GM21723 (cell line): ENCODE results near the gene LPP.
A peak's percentile ranks its signal among the peaks of the same experiment; 100 is the strongest.

Experiments used
- ATAC-seq: cut with Tn5 transposase; IDR thresholded peaks from one replicate; pipeline ENCODE4 v1.9.1; 2021; ENCODE audit warnings: mild to moderate bottlenecking, moderate library complexity; ENCODE audit not compliant: unreplicated experiment

Gene LPP

DNA sequence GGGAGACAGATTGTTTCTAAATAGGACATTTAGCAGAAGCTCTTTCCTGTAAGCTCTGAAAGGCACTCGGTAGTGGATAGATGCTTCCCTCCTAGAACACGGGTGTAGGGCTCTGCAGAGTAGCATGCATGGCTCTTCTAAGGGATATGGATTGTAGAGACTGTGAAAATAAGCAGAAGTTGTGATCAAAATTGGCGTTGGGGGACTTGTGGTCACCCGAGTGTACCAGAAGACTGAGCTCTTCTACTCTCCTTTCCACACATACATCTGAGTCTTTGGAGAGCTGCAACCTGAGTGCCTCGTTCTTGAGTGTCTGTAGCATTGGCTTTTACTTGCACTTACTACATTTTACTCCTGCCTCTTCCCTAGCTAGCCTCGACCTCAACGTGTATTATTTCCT lies 197.7 kb downstream of the LPP start:
- ATAC-seq = no peak

DNA sequence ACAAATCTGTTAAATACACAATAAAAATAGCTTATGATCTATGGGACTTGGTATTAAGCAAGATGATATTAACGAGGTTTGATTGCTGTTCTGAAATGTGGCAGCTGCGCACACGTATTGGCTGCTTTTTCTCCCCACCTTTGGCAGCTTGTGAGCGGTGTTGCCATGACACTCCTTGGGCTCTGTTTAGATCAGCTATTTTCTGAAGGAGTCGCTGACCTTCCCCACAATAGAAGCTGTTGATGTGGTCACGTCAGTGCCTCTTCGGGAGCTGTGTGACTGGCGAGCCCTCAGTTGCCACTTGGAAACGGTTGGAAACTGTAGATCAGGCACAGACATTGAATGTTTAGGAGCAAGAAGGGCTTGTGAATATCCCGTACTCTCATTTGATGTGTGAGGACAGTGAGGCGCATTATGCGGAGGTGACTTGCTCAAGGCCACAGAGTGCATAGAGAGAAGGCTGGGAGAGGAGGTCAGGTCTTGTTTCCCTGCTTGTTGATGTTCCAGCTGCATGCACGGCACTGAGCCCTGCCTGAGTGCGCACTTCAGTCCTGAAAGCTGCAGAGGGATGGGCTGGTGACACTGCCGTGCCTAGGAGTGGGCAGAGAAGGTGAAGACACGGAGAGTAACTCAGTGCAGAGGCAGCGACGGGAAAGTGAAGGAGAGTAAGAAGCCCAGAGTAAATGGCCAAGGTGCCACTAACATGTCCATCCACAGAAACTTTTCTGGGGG lies 198.4 kb downstream of the LPP start:
- no peak for ATAC-seq

DNA sequence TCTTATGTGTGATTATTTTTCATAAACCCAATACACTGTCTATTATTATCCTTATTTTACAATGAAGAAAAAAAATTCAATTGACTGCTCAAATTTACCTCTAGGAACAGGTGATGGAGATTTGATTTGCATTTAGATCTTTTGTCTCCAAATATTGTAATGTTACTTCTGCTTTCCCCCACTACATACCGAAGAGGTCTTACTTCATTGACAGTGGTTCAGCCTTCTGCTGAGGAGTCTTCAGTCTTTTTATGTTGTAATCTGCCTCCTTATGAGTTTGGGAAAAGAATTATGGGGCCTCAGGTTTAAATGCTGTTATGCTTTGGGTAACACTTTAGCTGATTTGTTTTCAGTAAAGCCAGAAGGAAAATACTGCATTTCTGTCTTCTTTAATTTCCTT lies 199.5 kb downstream of the LPP start:
- ATAC-seq = no peak

DNA sequence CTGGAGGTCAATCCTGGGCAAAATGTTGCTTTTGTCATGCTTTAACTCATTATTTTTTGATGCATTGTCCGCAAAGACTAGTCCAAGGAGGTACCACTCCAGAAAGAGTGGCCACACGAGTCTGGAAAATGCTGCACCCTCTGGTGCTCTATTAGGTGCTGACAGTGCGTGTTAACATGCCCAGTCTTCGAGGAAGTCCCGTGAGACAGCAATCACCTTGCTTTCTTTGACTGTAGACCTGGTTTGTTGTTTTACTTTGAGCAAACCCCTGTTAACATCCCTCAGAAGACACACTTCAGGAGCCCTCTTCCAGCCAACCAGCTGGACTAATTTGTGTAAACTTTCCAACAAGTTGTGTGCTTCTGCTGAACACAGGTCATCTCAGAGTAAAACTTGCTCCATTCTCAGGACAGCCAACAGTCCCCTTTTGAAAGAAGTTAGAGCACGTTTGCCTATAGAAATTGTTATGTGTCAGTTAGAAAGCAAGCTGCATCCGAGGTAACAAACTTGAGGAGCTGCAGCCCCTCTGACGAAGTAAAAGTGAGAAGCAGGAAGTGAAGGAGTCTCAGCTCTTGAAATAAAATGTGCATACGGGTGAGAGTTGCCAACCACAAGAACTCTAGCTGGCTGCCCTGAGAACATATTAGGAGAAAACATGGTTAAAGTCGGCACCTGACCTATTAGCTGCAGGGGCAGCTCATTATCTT lies 205.0 kb downstream of the LPP start:
- ATAC-seq = no peak

DNA sequence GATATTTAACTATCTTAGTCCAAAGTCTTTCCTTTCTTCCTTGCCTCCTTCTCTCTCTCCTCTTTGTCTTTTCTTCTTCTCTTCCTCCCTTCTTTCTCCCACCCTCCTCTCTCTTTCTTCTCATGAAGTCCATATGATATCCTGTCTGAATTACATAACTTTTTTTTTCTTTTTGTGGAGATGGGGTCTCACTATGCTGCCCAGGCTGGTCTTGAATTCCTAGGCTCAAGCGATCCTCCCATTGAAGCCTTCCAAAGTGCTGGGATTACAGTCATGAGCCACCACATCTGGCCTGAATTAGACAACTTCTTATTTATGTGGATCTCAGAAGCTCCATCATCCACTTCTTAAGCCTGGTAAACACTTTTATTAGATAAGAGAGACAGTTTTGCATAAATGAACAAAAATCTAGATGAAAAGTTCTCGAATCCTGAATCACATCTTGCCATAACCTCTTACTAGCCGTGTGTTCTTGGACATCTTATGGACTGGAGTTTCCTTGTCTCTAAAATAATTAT lies 206.5 kb downstream of the LPP start:
- no peak for ATAC-seq

DNA sequence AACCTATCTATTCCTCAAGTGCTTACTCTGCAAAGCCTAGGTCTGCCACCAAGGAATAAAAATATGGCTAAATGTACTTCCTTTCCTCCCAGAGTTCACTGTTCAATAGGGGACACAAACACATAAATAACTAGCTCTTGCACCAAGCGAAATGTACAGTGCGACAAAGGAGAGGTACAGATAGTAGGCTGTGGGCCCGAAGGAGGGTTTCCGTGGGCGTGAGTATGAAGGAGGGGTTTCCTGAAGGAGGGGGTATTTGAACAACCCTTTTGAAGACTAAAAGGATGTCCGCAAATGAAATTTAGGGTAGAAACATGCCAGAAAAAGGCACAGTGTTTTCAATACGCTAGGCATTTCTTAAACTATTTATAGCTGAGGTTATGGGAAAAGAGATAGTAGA lies 207.9 kb downstream of the LPP start:
- no peak for ATAC-seq

DNA sequence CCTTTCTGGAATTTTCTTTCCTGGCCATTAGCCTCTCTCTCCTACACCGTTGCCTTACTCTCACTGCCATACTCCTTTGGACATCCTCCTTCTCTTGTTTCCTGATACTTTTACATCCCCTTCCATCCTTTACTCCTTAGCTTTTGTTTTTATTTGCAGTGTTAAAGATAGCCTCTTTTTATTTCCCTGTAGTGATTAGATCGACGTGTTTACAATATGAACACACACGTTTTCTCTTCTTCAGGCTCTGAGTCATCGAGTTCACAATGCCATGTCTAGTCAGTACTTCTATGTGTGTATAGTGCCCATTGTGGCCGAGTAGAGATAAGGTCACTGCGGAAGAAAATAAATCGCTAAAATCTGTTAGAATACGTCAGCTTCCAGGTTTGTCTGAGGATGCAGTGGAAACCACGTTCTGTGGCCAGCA lies 208.5 kb downstream of the LPP start:
- no peak for ATAC-seq

DNA sequence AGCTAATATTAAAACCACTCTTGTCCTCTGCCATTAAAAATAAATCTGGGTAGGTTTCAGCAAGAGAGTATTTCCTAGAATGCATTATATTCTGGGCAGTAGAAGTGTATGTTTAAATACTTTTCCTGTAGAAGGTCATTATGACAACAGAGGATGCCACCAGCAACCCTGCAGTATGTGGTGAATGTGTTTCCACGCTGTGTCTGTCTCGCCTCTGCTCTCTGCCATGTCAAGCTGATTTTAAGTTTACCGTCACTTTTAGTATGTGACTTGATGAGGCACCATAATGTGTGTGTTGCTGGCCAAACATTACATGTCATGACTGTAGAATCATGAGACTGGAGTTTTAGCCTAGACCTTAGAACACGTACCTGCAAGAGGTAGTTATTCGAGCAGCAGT lies 211.2 kb downstream of the LPP start:
- no peak for ATAC-seq

DNA sequence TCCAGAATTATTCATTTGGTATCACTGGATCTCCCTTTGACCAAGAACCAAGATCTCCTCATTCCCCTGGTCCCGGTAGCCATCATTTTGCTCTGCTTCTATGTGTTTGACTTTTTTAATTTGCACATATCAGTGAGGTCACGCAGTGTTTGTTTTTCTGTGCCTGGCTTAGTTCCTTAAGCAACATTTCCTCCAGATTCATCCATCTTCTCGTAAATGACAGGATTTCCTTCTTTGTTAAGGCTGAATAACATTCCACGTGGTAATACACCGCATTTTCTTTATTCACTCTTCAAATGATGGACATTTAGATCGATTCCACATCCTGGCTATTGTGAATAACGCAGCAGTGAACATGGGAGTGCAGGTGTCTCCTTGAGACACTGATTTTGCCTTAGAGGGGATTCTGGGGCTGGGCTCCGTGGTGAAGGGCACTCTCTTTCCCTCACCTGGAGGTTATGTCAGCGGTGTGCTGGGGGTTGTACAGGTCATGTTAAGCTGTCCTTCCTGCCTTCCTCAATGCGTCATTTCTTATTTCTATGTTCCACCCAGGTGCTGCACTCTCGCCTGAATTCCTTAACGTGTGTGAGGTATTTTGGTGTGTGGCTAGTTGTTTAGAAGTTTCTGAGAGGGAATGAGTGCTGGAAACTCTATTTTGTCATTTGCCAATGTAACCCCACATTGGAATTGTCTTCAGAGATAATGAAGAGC lies 212.2 kb downstream of the LPP start:
- ATAC-seq = no peak

DNA sequence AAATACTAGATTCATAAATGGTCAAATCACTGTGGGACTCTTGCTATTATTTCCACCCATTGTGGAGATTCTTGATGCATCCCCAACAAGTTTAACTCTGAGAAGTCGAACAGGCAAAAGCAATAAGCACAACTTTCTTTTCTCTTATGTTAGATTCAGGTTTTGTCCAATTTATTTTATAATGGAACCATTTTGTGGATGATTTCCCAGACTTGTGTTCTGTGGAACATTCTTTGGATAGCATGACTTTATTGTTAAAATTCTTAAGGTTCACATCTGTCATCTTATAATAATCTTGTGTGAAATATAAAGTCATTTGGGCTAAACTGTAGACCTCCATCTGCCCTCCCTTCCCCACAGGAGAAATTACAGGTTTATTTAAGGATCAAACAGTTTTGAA lies 213.7 kb downstream of the LPP start:
- ATAC-seq = no peak

DNA sequence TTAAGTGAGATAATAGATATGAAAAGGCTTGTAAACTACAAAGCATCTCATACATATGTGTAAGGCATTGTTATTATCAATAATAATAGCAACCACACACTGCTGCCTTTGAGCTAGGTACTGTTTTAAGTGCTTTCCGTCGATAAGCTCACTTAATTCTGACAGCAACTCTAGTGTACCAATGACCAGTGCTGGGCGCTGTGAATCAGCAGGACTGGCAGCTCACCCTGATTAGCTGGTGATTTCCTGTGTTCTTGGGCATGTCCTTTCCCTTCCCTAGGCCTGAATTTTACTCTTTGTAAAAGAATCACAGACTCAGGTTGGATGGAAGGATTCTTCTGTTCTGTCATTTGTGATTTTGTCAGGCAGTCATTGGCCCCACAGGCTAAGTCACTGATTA lies 215.6 kb downstream of the LPP start:
- no peak for ATAC-seq

DNA sequence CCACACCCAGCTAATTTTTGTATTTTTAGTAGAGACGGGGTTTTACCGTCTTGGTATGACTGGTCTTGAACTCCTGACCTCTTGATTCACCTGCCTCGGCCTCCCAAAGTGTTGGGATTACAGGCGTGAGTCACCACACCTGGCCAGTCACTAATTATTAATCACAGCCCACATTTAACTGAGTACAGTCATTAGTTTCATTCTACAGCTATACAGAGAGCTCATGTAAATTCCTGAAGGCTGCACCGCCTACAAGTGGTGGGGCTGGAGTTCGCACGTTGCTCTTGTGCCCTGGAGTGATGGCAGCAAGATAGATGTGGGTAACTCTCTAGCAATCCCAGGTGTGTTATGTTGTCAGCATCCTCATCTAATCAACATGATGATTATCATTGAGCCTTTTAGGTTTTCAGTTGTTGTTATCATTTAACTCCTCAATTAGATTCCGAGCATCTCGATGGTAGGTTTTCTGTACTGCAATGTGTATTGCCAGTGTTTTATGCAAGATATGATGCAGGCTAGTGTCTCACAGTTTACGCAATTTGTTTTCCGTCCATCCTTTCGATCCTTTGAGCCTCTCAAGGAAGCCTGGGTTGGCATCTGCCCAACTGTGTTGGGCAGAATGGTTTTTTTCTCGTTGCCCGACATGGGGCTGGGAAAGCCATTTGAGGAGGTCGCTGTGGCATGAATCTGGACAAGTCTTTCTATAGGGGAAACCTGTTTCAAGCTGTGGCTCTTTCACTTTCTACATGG lies 216.3 kb downstream of the LPP start:
- ATAC-seq = no peak

DNA sequence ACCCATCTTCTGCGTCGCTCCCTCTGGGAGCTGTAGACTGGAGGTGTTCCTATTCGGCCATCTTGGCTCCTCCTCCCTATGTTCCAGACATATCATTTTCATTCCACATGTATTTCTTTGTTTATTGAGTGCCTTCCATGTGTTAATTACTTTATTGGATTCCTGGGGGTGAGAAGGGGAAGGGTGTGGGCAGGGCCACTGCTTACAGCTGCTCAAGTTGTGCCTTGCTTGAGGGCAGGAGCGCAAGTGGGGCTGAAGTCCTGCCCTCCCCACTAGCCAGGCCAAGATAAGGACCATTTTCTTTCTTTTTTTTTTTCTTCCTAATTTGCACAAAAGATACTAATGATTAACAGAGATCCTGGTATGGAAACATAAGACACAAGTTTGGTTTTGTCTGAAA lies 224.8 kb downstream of the LPP start:
- ATAC-seq = no peak

DNA sequence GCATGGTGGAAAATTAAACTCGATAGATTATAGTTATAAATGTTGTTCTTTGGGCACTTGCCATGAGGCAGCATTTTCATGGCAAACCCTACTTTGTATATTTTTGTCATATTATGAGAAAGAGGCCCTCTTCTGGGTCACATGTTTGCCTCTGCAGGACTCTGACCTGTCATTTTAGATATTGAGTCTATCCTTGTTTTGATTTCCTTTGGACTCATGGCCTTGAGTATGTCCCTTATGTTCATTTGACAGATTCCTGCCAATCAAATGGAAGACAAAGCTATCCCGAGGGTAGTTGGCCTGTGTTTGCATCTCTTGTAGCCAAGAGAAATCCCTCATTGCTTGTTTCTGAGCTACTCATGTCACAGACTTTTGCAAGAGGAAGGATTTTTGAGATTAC lies 226.3 kb downstream of the LPP start:
- ATAC-seq = no peak

DNA sequence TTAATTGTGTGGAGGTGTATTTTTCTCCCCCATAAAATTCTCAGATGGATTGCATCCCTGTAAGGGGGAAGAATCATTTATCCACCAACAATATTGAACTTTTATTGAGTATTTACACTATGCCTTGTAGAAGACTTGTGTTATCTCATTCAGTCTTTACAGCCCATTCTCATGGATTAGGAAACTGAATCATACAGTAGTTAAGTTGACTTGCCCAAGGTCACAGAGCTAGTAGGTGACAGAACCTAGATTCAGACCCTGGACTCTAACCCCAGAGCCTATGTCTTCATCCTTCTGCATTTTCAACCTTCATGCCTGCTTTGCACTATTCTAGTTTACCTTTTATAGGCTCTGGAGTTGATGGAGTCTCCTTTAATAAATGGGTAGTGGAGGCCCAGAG lies 226.8 kb downstream of the LPP start:
- ATAC-seq = no peak

DNA sequence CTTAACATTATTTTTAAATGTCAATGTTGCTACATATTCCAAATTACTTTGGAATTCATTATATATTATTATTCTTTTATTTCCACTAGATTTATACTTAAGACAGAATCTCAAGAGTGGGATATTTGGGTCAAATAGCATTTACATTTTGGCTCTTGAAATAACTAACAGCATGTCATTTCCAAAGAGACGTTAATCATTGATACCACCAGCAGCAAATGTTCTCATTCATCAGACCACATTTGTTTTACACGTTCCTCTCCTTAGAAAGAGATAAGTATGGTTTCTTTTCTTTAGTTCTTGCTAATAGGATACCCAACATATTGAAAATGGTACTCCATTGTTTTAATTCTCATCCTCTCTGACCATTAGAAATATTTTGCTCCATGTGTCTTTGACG lies 229.8 kb downstream of the LPP start:
- no peak for ATAC-seq

DNA sequence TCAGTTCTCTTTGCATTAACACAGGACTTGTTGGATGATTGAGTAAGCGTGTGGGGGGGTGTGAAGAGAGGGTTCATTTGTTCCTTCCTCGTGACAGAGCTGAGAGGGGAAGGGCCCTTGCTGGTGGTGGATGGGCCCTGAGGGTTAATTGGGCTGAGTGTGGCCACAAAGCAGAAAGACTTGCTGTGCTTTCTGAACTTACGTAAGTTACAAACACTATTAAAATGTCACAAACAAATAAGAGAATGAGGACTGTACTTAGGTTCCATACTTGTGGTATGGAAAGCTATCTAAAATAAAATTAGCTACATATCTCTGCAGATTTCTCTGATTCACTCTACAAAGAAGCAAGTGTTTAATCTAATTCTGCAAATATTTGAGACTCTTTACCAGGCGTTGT lies 231.3 kb downstream of the LPP start:
- ATAC-seq = no peak

DNA sequence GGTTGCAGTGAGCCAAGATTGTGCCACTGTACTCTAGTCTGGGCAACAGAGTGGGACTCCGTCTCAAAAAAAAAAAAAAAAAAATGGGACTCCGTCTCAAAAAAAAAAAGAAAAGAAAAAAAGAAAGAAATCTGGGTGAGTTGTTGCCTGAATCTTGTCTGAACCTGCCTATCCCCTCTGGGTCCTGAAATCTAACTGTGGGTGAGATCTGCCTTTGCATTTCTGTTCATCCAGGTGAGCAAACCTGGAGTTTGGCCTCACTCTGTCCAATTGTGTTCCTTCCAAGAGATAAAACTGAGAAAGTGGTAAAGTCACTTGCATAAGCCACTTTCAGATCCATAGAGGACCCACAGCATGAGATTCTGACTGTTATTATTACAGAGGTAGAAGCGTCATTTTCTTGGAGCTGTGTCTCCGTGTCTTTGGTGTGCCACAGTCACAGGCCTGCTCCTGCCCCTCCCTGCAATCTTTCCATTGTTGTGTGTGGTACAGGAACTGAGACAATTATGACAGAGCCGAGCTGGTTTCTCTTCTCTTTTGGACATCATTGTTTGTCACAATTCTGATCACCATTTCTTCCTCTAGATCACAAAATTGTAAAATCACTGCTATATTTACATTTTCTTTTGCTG lies 235.9 kb downstream of the LPP start:
- peak; percentile 94 for ATAC-seq

DNA sequence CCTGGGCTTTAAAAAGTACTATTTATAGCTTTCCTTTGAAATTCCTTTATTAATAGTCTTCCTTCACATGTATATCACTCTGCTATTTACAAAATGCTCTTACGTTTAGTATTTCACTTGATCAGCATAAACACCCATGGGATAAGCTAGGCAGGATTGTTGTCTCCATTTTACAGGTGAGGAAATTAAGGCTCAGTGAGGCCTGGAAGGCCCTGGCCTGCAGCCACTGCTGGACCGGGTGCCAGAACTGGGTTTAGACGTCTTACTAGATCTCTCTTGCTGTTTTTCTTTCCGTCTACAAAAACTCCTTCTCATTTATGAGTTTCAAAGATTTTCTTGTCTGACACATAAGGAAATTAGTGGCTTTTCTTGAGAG lies 236.4 kb downstream of the LPP start:
- peak; percentile 18 for ATAC-seq

DNA sequence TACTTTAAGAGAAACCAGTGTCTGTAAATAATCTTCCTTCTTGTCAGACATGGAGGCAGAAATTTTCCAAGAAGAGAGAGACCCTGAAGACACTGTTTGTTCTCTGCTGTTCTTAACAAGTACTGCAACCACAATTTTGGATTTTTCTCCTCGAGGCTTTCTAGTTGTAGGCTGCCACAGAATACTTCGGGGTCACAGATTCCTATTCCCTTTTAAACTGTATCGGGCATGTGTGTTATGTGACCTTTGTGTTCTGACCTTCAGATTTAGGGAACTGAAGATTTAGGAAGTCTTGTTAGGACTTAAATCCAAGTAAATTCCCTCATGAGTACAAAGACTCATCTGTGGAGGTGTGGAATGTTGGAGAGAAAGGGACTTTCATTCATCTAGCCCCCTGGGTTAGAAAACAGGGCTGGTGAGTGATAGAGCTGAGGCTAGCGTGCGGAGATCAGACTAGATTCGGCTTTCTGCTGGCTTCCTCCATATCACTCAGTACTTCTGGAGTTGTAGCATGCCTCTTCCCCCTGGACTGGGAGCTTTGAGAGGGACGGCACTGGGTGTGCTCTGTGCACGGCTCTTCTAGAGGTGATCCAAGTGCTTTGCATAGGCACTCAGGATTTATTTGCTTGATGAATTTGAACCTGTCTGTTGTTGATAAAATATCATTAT lies 237.0 kb downstream of the LPP start:
- no peak for ATAC-seq
